ENCODE data around the gene PKP1. TPM values are rescaled to one million over a fixed set of nuclear protein-coding genes. Genes with fewer than 3 reads are reported as not detected.
A peak's percentile ranks its signal among the peaks of the same experiment; 100 is the strongest.

Gene PKP1
- total and polyA plus RNA-seq, 3 donors from 2014 or later: 0.11 to 0.63 (median 0.50) TPM

GRCh38 chr1:201252944-201253371 lies 30.3 kb upstream of the PKP1 start:
- Histone ChIP-seq H3K4me1 (no peaks in the 10 kb centered on the region), H3K9me3 (no peaks in the 10 kb centered on the region), H3K27me3 (no peaks in the 10 kb centered on the region), H3K36me3 (ENCODE audit: low read depth, missing control alignments) (no peaks in the 10 kb centered on the region), H3K4me3 (no peak overlapping the region), H3K27ac (no peak overlapping the region)
- no peak for TF ChIP-seq CTCF (IDR thresholded peaks at IDR 0.05)
- TF ChIP-seq POLR2A (IDR thresholded peaks at IDR 0.05): no peak
- 87 to 100% methylated on average over 3 to 6 of the region's 6 CpGs for WGBS, 2 donors
- intact Hi-C loops (cut with DNase I; ENCODE audit: low total_unique reads): loop anchor here (10.0 kb wide), 1 partner anchor 112 kb away; no protein-coding TSS in a partner anchor
- DNase-seq: no peak

- Histone ChIP-seq H3K4me3 (no peak overlapping the region), H3K27me3 (no peaks in the 10 kb centered on the region), H3K4me1 (no peaks in the 10 kb centered on the region), H3K9me3 (no peaks in the 10 kb centered on the region), H3K27ac (no peak overlapping the region), H3K36me3 (ENCODE audit: low read depth, missing control alignments) (no peaks in the 10 kb centered on the region)
- no peak for DNase-seq
- TF ChIP-seq CTCF (IDR thresholded peaks at IDR 0.05) (no peak), POLR2A (IDR thresholded peaks at IDR 0.05) (no peak)
- intact Hi-C loops (cut with DNase I; ENCODE audit: low total_unique reads): loop anchor here (10.0 kb wide), 1 partner anchor 111 kb away; no protein-coding TSS in a partner anchor
- 59 to 81% methylated on average over 10 of the region's 10 CpGs for WGBS, 2 donors
These were observed 29.9 kb upstream of the PKP1 start for GRCh38 chr1:201253411-201253810.

GRCh38 chr1:201253906-201254624 lies 29.2 kb upstream of the PKP1 start:
- no peak for DNase-seq
- Histone ChIP-seq H3K4me1 (no peaks in the 10 kb centered on the region), H3K27me3 (no peaks in the 10 kb centered on the region), H3K9me3 (no peaks in the 10 kb centered on the region), H3K4me3 (no peak overlapping the region), H3K36me3 (ENCODE audit: low read depth, missing control alignments) (no peaks in the 10 kb centered on the region), H3K27ac (no peak overlapping the region)
- no peak for TF ChIP-seq CTCF (IDR thresholded peaks at IDR 0.05)
- no peak for TF ChIP-seq POLR2A (IDR thresholded peaks at IDR 0.05)
- intact Hi-C loops (cut with DNase I; ENCODE audit: low total_unique reads): loop anchor here (10.0 kb wide), 1 partner anchor 111 kb away; no protein-coding TSS in a partner anchor
- WGBS, 2 donors: 70 to 78% methylated on average over 7 to 9 of the region's 9 CpGs

- DNase-seq: peak; percentile 76
- intact Hi-C loops (cut with DNase I; ENCODE audit: low total_unique reads): loop anchor here (10.0 kb wide), 1 partner anchor 110 kb away; no protein-coding TSS in a partner anchor
- H3K4me1 ChIP-seq: peaks cover 2% of the 10 kb centered on the region
- no peaks in the 10 kb centered on the region for H3K9me3 ChIP-seq
- peak overlapping the region in 1 of 2 donors; percentile 1 for H3K4me3 ChIP-seq
- WGBS, 2 donors: 43 to 52% methylated on average over 13 to 24 of the region's 24 CpGs
- TF ChIP-seq POLR2A (IDR thresholded peaks at IDR 0.05) (no peak), CTCF (IDR thresholded peaks at IDR 0.05) (peak; percentile 87 to 97 (median 91))
- H3K27me3 ChIP-seq: no peaks in the 10 kb centered on the region
- H3K36me3 ChIP-seq (ENCODE audit: low read depth, missing control alignments): no peaks in the 10 kb centered on the region
- no peak overlapping the region for H3K27ac ChIP-seq
These were observed 28.5 kb upstream of the PKP1 start for GRCh38 chr1:201254625-201255478.

Measured in testis (tissue), 3 donors.